Loucy (cell line): ENCODE results near the gene TSPAN13.

Experiments used
- H2AFZ ChIP-seq: fragments of 200-600 bp; sonication (generic); 2 replicates; pipeline ENCODE4 v1.6.0; 2016; ENCODE audit warnings: antibody characterized with exemption, mild to moderate bottlenecking, low read length, moderate library complexity
- H3F3A ChIP-seq: fragments of 200-600 bp; 2 replicates; pipeline ENCODE4 v1.6.0; 2016; ENCODE audit warnings: antibody characterized with exemption, low read depth, mild to moderate bottlenecking
- H3K27me3 ChIP-seq: fragments of 200-600 bp; sonication (generic); 2 replicates; pipeline ENCODE4 v1.6.1; 2014; ENCODE audit warnings: low read length, mild to moderate bottlenecking; ENCODE audit not compliant: insufficient read depth, poor library complexity, severe bottlenecking
- H3K36me3 ChIP-seq: fragments of 200-600 bp; sonication (generic); 2 replicates; pipeline ENCODE4 v1.6.1; 2016; ENCODE audit warnings: low read length; ENCODE audit not compliant: insufficient read depth
- H3K4me1 ChIP-seq: fragments of 200-600 bp; sonication (generic); 2 replicates; pipeline ENCODE4 v1.5.1; 2014; ENCODE audit warnings: low read length, mild to moderate bottlenecking; ENCODE audit not compliant: insufficient read depth, poor library complexity, severe bottlenecking
- H3K4me2 ChIP-seq: fragments of 200-600 bp; sonication (generic); 2 replicates; pipeline ENCODE4 v1.6.0; 2014; ENCODE audit warnings: antibody characterized with exemption, low read length, low read depth, mild to moderate bottlenecking; ENCODE audit not compliant: poor library complexity, severe bottlenecking
- H3K4me3 ChIP-seq: fragments of 200-600 bp; sonication (generic); 2 replicates; pipeline ENCODE4 v1.5.1; 2014; ENCODE audit warnings: low read length, mild to moderate bottlenecking, mixed read lengths; ENCODE audit not compliant: poor library complexity, severe bottlenecking
- H3K79me2 ChIP-seq: fragments of 200-600 bp; sonication (generic); 2 replicates; pipeline ENCODE4 v1.6.1; 2014; ENCODE audit warnings: low read length; ENCODE audit not compliant: insufficient read depth
- H3K9ac ChIP-seq: fragments of 200-600 bp; sonication (generic); 2 replicates; pipeline ENCODE4 v1.6.0; 2014; ENCODE audit warnings: mild to moderate bottlenecking, low read depth, low read length, moderate library complexity; ENCODE audit not compliant: poor library complexity, severe bottlenecking
- H3K9me2 ChIP-seq: fragments of 200-600 bp; sonication (generic); replicated peaks from 2 replicates; pipeline ENCODE4 v1.6.1; 2016; ENCODE audit warnings: low read depth, low read length, mixed read lengths
- H3K9me3 ChIP-seq: fragments of 200-600 bp; sonication (generic); 2 replicates; pipeline ENCODE4 v1.6.1; 2014; ENCODE audit warnings: mild to moderate bottlenecking, antibody characterized with exemption, low read length, low read depth; ENCODE audit not compliant: insufficient read depth
- H4K20me1 ChIP-seq: fragments of 200-600 bp; sonication (generic); 2 replicates; pipeline ENCODE4 v1.6.0; 2014; ENCODE audit warnings: antibody characterized with exemption, low read length, mild to moderate bottlenecking; ENCODE audit not compliant: insufficient read depth, poor library complexity, severe bottlenecking
- EZH2phosphoT487 ChIP-seq: fragments of 200-600 bp; IDR thresholded peaks from 2 replicates; pipeline ENCODE4 v1.6.1; 2018; ENCODE audit warnings: antibody characterized with exemption, mild to moderate bottlenecking, moderate library complexity, borderline replicate concordance
- TF ChIP-seq, protein P1 (sequence below): fragments of 200-600 bp; sonication (generic); conservative IDR thresholded peaks from 2 replicates; pipeline ENCODE4 v1.5.1; 2014; ENCODE audit warnings: mild to moderate bottlenecking, antibody characterized with exemption, low read length

The TSPAN13 gene

DNA sequence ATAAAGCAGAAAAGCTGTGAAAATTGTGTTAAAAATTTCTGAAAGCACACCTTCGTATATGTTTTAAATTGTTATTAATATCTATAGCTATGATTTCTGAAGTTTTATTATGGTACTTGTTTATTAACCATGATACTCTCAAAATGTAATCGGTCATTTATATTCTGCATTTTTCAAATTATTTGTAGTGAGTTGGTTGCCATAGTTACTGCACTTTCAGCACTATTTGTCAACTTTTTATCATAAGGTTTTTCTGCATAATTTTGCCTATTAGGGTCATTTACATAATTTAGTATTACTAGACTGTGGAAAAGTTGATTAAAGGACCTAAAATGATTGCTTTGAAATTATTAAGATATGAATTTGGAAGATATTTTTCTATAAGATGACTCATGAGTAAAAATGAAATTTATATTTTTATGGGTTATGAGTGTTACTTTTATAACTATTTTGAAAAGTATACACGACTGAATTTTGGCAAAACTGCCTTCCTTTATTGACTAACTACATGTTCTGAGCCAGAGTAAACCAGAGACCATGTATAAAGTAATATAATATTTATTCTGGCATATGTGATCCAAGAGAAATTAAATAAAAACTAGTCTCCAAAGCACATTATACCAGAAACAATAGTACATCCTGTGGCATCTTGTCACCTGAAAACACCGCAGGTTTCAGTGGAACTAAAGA lies 59.1 kb downstream of the TSPAN13 start:
- Histone ChIP-seq H3K4me3 (no peak overlapping the region), H3K36me3 (no peaks in the 10 kb centered on the region), H3K4me1 (peaks cover 7% of the 10 kb centered on the region), H3K27me3 (no peaks in the 10 kb centered on the region), H3K4me2 (no peak overlapping the region), H2AFZ (no peak overlapping the region), H3K79me2 (no peaks in the 10 kb centered on the region), H4K20me1 (no peaks in the 10 kb centered on the region), H3K9ac (no peak overlapping the region), H3K9me2 (no peaks in the 10 kb centered on the region), H3K9me3 (no peaks in the 10 kb centered on the region), H3F3A (no peaks in the 10 kb centered on the region)
- TF ChIP-seq, protein P1, sequence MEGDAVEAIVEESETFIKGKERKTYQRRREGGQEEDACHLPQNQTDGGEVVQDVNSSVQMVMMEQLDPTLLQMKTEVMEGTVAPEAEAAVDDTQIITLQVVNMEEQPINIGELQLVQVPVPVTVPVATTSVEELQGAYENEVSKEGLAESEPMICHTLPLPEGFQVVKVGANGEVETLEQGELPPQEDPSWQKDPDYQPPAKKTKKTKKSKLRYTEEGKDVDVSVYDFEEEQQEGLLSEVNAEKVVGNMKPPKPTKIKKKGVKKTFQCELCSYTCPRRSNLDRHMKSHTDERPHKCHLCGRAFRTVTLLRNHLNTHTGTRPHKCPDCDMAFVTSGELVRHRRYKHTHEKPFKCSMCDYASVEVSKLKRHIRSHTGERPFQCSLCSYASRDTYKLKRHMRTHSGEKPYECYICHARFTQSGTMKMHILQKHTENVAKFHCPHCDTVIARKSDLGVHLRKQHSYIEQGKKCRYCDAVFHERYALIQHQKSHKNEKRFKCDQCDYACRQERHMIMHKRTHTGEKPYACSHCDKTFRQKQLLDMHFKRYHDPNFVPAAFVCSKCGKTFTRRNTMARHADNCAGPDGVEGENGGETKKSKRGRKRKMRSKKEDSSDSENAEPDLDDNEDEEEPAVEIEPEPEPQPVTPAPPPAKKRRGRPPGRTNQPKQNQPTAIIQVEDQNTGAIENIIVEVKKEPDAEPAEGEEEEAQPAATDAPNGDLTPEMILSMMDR = no peak

DNA sequence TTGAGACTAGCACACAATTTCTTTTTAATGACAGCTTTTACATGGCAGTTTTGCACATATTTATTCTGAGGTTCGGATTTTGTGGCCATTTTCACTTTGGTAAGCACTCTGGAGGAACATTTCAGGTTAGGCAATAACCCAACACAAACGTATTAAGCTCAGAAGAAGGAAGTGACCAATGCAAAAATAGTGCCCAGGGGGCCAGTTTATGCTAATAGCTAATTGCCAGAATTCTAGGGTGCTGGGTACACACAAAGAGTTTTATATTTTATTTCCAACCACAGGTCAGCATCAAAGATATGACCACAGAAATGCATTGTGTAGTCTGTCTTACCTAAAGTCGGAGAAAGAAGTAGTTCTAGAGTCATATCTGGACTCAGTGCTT lies 59.7 kb downstream of the TSPAN13 start:
- Histone ChIP-seq H3K79me2 (no peaks in the 10 kb centered on the region), H3K4me3 (no peak overlapping the region), H3K4me1 (peaks cover 3% of the 10 kb centered on the region), H3F3A (no peaks in the 10 kb centered on the region), H3K4me2 (no peak overlapping the region), H3K9ac (no peak overlapping the region), H3K9me3 (no peaks in the 10 kb centered on the region), H3K27me3 (no peaks in the 10 kb centered on the region), H4K20me1 (no peaks in the 10 kb centered on the region), H3K9me2 (no peaks in the 10 kb centered on the region), H2AFZ (no peak overlapping the region), H3K36me3 (no peaks in the 10 kb centered on the region)
- TF ChIP-seq, protein P1 = no peak
- TF ChIP-seq EZH2phosphoT487 = no peak

DNA sequence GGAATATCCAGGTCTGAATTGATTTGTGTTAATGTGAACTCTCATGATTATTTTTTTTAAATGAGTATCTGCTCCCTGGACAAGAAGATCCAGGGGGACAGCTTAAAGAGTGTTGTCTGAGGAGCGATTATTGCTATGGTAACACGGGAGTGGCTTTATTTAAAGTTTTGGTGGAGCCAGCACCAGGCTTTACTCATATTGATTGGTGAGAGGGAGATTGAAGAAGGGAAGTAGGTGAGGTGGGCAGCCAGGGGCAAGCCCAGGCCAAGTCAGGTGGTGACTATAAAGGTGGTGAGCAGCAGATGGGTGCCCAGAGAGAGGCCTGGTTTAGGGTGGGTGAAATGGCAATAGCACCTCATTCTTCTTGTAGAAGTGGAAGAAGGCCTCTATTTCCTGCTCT lies 61.4 kb downstream of the TSPAN13 start:
- no peaks in the 10 kb centered on the region for H3K27me3 ChIP-seq
- TF ChIP-seq, protein P1 = no peak
- TF ChIP-seq EZH2phosphoT487 = no peak
- H3K9ac ChIP-seq = no peak overlapping the region
- H3K9me3 ChIP-seq = no peaks in the 10 kb centered on the region
- H3K4me3 ChIP-seq = no peak overlapping the region
- H3K4me2 ChIP-seq = no peak overlapping the region
- H3K36me3 ChIP-seq = no peaks in the 10 kb centered on the region
- H3K4me1 ChIP-seq = no peaks in the 10 kb centered on the region
- no peaks in the 10 kb centered on the region for H4K20me1 ChIP-seq
- no peaks in the 10 kb centered on the region for H3K9me2 ChIP-seq
- no peaks in the 10 kb centered on the region for H3F3A ChIP-seq
- no peaks in the 10 kb centered on the region for H3K79me2 ChIP-seq
- H2AFZ ChIP-seq = no peak overlapping the region
